ENCODE data around the gene MMP15.

The MMP15 gene

GRCh38 chr16:58035356-58036170, 10.0 kb downstream of the MMP15 start:
- ATAC-seq, result no peak
- no peak for DNase-seq

- no peak for DNase-seq
- no peak for ATAC-seq
These were observed 11.4 kb downstream of the MMP15 start for GRCh38 chr16:58036943-58037342.

- ATAC-seq (no peak), DNase-seq (no peak)
These were observed 12.0 kb downstream of the MMP15 start for GRCh38 chr16:58037365-58038057.

GRCh38 chr16:58038219-58038641, 12.7 kb downstream of the MMP15 start:
- DNase-seq, result no peak
- ATAC-seq, result no peak

GRCh38 chr16:58039829-58040495, 14.4 kb downstream of the MMP15 start:
- no peak for ATAC-seq
- no peak for DNase-seq

- no peak for ATAC-seq
- no peak for DNase-seq
These were observed 14.9 kb downstream of the MMP15 start for GRCh38 chr16:58040496-58040846.

- ATAC-seq, result no peak
- DNase-seq, result no peak
These were observed 15.5 kb downstream of the MMP15 start for GRCh38 chr16:58040945-58041627.

GRCh38 chr16:58041628-58041955, 16.0 kb downstream of the MMP15 start:
- ATAC-seq (no peak), DNase-seq (no peak)

- ATAC-seq, result no peak
These were observed 16.7 kb downstream of the MMP15 start for GRCh38 chr16:58042001-58042885.

GRCh38 chr16:58042886-58043515, 17.4 kb downstream of the MMP15 start:
- no peak for ATAC-seq
- DNase-seq, result no peak

More at GRCh38 chr16:58042001-58042885, 16.7 kb downstream of the MMP15 start:
- DNase-seq, result no peak

- ATAC-seq, result no peak
- no peak for DNase-seq
These were observed 18.1 kb downstream of the MMP15 start for GRCh38 chr16:58043571-58044155.

GRCh38 chr16:58044266-58045019, 18.9 kb downstream of the MMP15 start:
- no peak for ATAC-seq
- no peak for DNase-seq

- DNase-seq (no peak), ATAC-seq (no peak)
These were observed 19.5 kb downstream of the MMP15 start for GRCh38 chr16:58045096-58045495.

- ATAC-seq (no peak), DNase-seq (no peak)
These were observed 20.7 kb downstream of the MMP15 start for GRCh38 chr16:58046054-58046881.

- DNase-seq (no peak), ATAC-seq (no peak)
These were observed 21.4 kb downstream of the MMP15 start for GRCh38 chr16:58046936-58047335.

- ATAC-seq (no peak), DNase-seq (no peak)
These were observed 22.2 kb downstream of the MMP15 start for GRCh38 chr16:58047557-58048348.

GRCh38 chr16:58048494-58049231, 23.1 kb downstream of the MMP15 start:
- ATAC-seq, result no peak
- DNase-seq, result no peak
